HG03575 (cell line): ENCODE measurements around the gene MTIF3.

Experiments
- ATAC-seq: cut with Tn5 transposase; IDR thresholded peaks from one replicate; pipeline ENCODE4 v1.9.1; 2021; ENCODE audit not compliant: unreplicated experiment, insufficient number of reproducible peaks, low FRiP score; ENCODE audit errors: extremely low read depth

Gene MTIF3

GRCh38 chr13:27463500-27463899 lies 13.1 kb upstream of the MTIF3 start:
- ATAC-seq = no peak

GRCh38 chr13:27461940-27462584 lies 11.7 kb upstream of the MTIF3 start:
- no peak for ATAC-seq

GRCh38 chr13:27455331-27455855 lies 5.0 kb upstream of the MTIF3 start:
- no peak for ATAC-seq

DNA sequence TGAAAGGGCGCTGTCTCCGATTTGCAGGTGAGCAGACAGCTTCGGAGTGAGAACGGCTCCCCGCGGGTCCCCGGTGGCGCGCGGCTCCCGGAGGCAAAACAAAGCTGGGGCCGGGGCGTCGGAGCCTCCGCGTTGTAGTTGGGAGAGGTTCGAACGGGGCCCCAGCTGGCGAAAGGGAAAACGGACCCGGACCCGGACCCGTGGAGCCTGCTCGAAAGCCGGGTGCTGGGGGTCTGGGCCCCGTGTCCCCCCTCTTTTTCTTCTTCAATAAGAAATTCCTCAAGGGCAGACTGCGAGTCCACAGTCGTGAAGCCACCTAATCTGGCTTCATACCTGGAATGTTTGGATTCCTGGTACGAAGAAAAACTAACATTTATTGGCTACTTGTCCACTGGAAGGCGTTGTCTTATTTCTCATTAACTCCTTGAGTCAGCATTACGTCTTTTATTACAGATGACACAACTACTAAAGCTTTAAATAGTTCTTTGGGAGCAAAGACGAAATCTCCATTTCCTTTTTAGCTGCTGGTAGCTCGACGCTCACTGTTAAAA lies 632 bp upstream of the MTIF3 start:
- no peak for ATAC-seq

GRCh38 chr13:27449081-27449603 lies 1.2 kb downstream of the MTIF3 start:
- ATAC-seq = no peak

DNA sequence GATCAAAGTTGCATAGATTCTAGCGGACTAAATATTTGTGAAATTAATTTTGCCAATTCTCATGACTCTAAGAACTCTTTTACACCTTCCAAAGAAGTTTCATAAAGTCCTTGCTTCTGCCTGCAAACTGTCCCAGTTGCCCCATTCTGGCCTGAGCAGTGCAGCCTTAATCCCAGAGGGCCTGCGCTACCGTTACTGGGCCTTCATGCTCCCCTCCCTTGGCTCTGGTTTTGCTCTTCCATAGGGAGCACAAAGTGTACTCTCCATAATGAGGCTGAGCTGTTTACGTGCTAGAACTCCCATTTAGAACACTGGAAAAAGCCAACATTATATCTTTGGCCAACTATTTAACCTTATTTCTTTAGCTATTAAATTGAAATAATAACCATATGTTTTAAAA lies 2.1 kb downstream of the MTIF3 start:
- ATAC-seq = no peak

GRCh38 chr13:27446986-27447583 lies 3.3 kb downstream of the MTIF3 start:
- no peak for ATAC-seq

DNA sequence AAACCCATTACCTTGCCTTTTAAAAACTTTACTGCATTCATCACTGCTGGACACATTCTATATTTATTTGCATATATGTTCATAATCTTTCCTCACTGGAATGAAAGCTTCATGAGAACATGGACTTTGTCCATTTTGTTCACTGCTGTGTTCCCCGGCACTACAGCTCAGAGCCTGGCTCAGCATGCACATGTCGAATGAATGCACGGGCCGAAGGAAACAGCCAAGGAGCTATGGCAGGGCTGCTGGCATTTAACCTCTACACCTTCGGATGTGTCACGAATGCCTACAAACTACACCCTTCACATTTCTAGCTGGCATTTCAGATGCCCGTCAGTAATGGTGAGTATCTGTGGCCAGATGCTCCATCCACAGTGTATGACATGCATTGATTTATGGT lies 7.6 kb downstream of the MTIF3 start:
- ATAC-seq = no peak

GRCh38 chr13:27442071-27442647 lies 8.2 kb downstream of the MTIF3 start:
- no peak for ATAC-seq

- no peak for ATAC-seq
Observed at GRCh38 chr13:27440408-27440807, 10.0 kb downstream of the MTIF3 start.

DNA sequence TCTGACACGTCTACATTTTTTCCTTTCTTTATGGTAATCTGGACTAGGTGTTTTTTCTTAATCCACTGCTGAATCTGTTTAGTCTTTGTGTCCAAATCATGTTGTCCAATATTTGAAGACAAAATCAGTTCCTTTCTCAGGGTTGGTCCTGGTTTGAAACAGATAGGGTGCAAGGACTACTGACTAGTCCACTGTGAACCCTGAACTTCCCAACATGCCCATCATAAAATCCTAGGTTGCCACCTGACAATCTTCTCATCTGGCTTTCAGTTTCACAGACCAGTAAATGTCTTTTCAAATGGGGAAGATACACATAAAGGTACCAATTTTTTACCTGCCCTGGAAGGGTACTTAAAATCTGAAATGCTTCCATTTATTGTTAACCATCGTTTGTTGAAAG lies 13.2 kb downstream of the MTIF3 start:
- ATAC-seq = no peak

GRCh38 chr13:27432611-27433210 lies 17.7 kb downstream of the MTIF3 start:
- no peak for ATAC-seq

GRCh38 chr13:27432180-27432579 lies 18.2 kb downstream of the MTIF3 start:
- ATAC-seq = no peak

- no peak for ATAC-seq
Observed at GRCh38 chr13:27428160-27428559, 22.2 kb downstream of the MTIF3 start.

DNA sequence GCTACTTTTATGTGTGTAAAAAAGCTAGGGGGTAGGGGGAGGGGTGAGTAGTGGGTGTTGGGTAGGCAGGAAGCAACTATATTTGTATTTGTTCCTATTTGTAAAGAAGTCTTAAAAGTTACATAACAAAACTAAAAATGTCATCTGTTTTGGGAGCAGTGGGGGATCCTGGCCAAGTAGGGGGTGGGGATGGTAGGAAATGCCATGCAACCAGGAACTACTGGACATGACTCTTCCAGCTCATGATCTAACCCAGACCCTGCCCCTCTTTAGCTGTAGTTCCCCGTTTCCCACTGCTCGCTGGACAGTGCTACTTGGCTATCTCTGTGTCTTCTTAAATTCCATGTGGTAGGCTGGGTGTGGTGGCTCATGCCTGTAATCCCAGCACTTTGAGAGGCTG lies 22.7 kb downstream of the MTIF3 start:
- ATAC-seq = no peak

GRCh38 chr13:27425918-27426630 lies 24.3 kb downstream of the MTIF3 start:
- ATAC-seq = peak; percentile 42

GRCh38 chr13:27425158-27425917 lies 25.0 kb downstream of the MTIF3 start:
- ATAC-seq = no peak
